GM23248 (cell line): ENCODE data around the gene CDH7. TPM values are rescaled to one million over a fixed set of nuclear protein-coding genes. Genes with fewer than 3 reads are reported as not detected.

Source experiments
- DNase-seq: peaks from one replicate; pipeline ENCODE4 v3.0.0-alpha.2; 2015
- H2AFZ ChIP-seq: fragments of 200-600 bp; sonication (generic); 2 replicates; pipeline ENCODE4 v1.6.1; 2016; ENCODE audit warnings: antibody characterized with exemption
- H3F3A ChIP-seq: fragments of 200-600 bp; sonication (generic); 2 replicates; pipeline ENCODE4 v1.6.1; 2016; ENCODE audit warnings: mild to moderate bottlenecking, antibody characterized with exemption, mixed run types; ENCODE audit not compliant: insufficient read depth
- H3K27ac ChIP-seq: fragments of 200-600 bp; sonication (generic); 2 replicates; pipeline ENCODE4 v1.5.1; 2016; ENCODE audit warnings: mild to moderate bottlenecking
- H3K27me3 ChIP-seq: fragments of 200-600 bp; sonication (generic); replicated peaks from 2 replicates; pipeline ENCODE4 v1.6.1; 2016; ENCODE audit warnings: mild to moderate bottlenecking; ENCODE audit not compliant: insufficient read depth
- H3K36me3 ChIP-seq: fragments of 200-600 bp; sonication (generic); 2 replicates; pipeline ENCODE4 v1.6.1; 2016; ENCODE audit warnings: low read depth, mild to moderate bottlenecking
- H3K4me1 ChIP-seq: fragments of 200-600 bp; sonication (generic); 2 replicates; pipeline ENCODE4 v1.6.1; 2016; ENCODE audit warnings: mild to moderate bottlenecking; ENCODE audit not compliant: insufficient read depth
- H3K4me2 ChIP-seq: fragments of 200-600 bp; sonication (generic); one replicate; pipeline ENCODE4 v1.6.1; 2016; ENCODE audit warnings: mild to moderate bottlenecking; ENCODE audit not compliant: unreplicated experiment
- H3K4me3 ChIP-seq: fragments of 200-600 bp; sonication (generic); 2 replicates; pipeline ENCODE4 v1.5.1; 2016; ENCODE audit warnings: mild to moderate bottlenecking
- H3K79me2 ChIP-seq: fragments of 200-600 bp; sonication (generic); 2 replicates; pipeline ENCODE4 v1.6.1; 2016; ENCODE audit warnings: mild to moderate bottlenecking; ENCODE audit not compliant: insufficient read depth
- H3K9ac ChIP-seq: fragments of 200-600 bp; sonication (generic); 2 replicates; pipeline ENCODE4 v1.6.1; 2016; ENCODE audit warnings: mild to moderate bottlenecking
- H3K9me2 ChIP-seq: fragments of 200-600 bp; sonication (generic); 2 replicates; pipeline ENCODE4 v1.6.1; 2016; ENCODE audit warnings: mixed run types, mild to moderate bottlenecking, moderate library complexity; ENCODE audit not compliant: insufficient read depth
- H3K9me3 ChIP-seq: fragments of 200-600 bp; sonication (generic); one replicate; pipeline ENCODE4 v1.6.1; 2017; ENCODE audit warnings: low read depth
- H4K20me1 ChIP-seq: fragments of 200-600 bp; sonication (generic); 2 replicates; pipeline ENCODE4 v1.6.0; 2016; ENCODE audit not compliant: insufficient read depth
- EZH2 ChIP-seq: fragments of 200-600 bp; sonication (generic); IDR thresholded peaks from 2 replicates; pipeline ENCODE4 v1.6.1; 2018; ENCODE audit warnings: antibody characterized with exemption, mild to moderate bottlenecking; ENCODE audit not compliant: insufficient read depth, poor library complexity, severe bottlenecking
- EZH2phosphoT487 ChIP-seq: fragments of 200-600 bp; sonication (generic); IDR thresholded peaks from 2 replicates; pipeline ENCODE4 v1.6.1; 2018; ENCODE audit warnings: antibody characterized with exemption, moderate library complexity, mild to moderate bottlenecking, low read depth; ENCODE audit not compliant: insufficient read depth
- WGBS, 2 experiments: methylation state at CpG; one replicate each; pipeline ENCODE4 v1.1.6; 2015 to 2017; ENCODE audit warnings: low lambda C conversion rate in 2 of 2, low coverage in 1 of 2; ENCODE audit errors: missing lambda C conversion rate in 2 of 2; 5-methylcytosine and 5-hydroxymethylcytosine counted together
- in situ Hi-C: fragments of 300-500 bp; cut with MboI; formaldehyde crosslinking; loops from 2 replicates; pipeline ENCODE4 v1.15.0; 2020
- polyA plus RNA-seq: library from polyadenylated mRNA; unstranded; fragments of >200 nt; fragmentation: Nextera tagmentation; extraction: Ambion mirVana; gene quantifications from 2 replicates; pipeline ENCODE4 v1.2.1, GENCODE V29; 2016
- total RNA-seq: library from RNA; depleted of rRNA; stranded (reverse); fragments of >200 nt; shearing (Covaris generic); gene quantifications from 2 replicates; pipeline ENCODE4 v1.2.3, GENCODE V29; 2014; rRNA removed

CDH7 gene
- total RNA-seq: not detected in 2 replicates
- polyA plus RNA-seq: not detected in 2 replicates

GRCh38 chr18:65750389-65751154, at the start of gene CDH7:
Gene CDH7, plus strand, starts transcription at chr18:65751012. Its CDS starts 11,831 bp downstream, at chr18:65762843.
- Histone ChIP-seq H3K36me3 (no peaks in the 10 kb centered on the region), H3F3A (no peaks in the 10 kb centered on the region), H3K4me2 (no peak within 1 kb of the TSS), H3K27me3 (no peaks in the 10 kb centered on the region), H3K4me1 (no peaks in the 10 kb centered on the region), H3K4me3 (no peak within 1 kb of the TSS), H3K27ac (no peak within 1 kb of the TSS), H3K9me3 (no peaks in the 10 kb centered on the region), H2AFZ (no peak within 1 kb of the TSS), H3K9ac (no peak within 1 kb of the TSS), H3K79me2 (no peaks in the 10 kb centered on the region), H3K9me2 (no peaks in the 10 kb centered on the region), H4K20me1 (no peaks in the 10 kb centered on the region)
- DNase-seq: no peak
- WGBS, 2 experiments: 7 to 10% methylated on average over 39 to 70 of the region's 85 CpGs
- in situ Hi-C loops: no loop called here
- TF ChIP-seq EZH2 (no peak), EZH2phosphoT487 (no peak)

- Histone ChIP-seq H3K4me3 (no peak overlapping the region), H3K9ac (no peak overlapping the region), H3K4me2 (no peak overlapping the region), H3F3A (no peaks in the 10 kb centered on the region), H3K9me2 (no peaks in the 10 kb centered on the region), H3K27ac (no peak overlapping the region), H2AFZ (no peak overlapping the region), H3K36me3 (no peaks in the 10 kb centered on the region), H4K20me1 (no peaks in the 10 kb centered on the region), H3K4me1 (no peaks in the 10 kb centered on the region), H3K79me2 (no peaks in the 10 kb centered on the region), H3K9me3 (no peaks in the 10 kb centered on the region), H3K27me3 (no peaks in the 10 kb centered on the region)
- WGBS, 2 experiments: 0 to 10% methylated on average over 1 of the region's 1 CpG
- no peak for TF ChIP-seq EZH2phosphoT487
- TF ChIP-seq EZH2: no peak
- DNase-seq: no peak
- in situ Hi-C loops: no loop called here
Observed at GRCh38 chr18:65704046-65704445, 46.8 kb upstream of the CDH7 start.

GRCh38 chr18:65706646-65707045, 44.2 kb upstream of the CDH7 start:
- Histone ChIP-seq H3K4me3 (no peak overlapping the region), H3K36me3 (no peaks in the 10 kb centered on the region), H3K79me2 (no peaks in the 10 kb centered on the region), H3K4me2 (no peak overlapping the region), H3K4me1 (no peaks in the 10 kb centered on the region), H3K9me2 (no peaks in the 10 kb centered on the region), H3K9ac (no peak overlapping the region), H3F3A (no peaks in the 10 kb centered on the region), H2AFZ (no peak overlapping the region), H4K20me1 (no peaks in the 10 kb centered on the region), H3K27me3 (no peaks in the 10 kb centered on the region), H3K27ac (no peak overlapping the region), H3K9me3 (no peaks in the 10 kb centered on the region)
- TF ChIP-seq EZH2 (no peak), EZH2phosphoT487 (no peak)
- in situ Hi-C loops: no loop called here
- 37 to 47% methylated on average over 1 of the region's 1 CpG for WGBS, 2 experiments
- DNase-seq: no peak

- Histone ChIP-seq H2AFZ (no peak overlapping the region), H3K4me3 (no peak overlapping the region), H3K4me2 (no peak overlapping the region), H3K27ac (no peak overlapping the region), H3K9ac (no peak overlapping the region), H3K79me2 (no peaks in the 10 kb centered on the region), H3F3A (no peaks in the 10 kb centered on the region), H3K4me1 (no peaks in the 10 kb centered on the region), H3K27me3 (no peaks in the 10 kb centered on the region), H3K9me3 (peaks cover 3% of the 10 kb centered on the region), H3K9me2 (no peaks in the 10 kb centered on the region), H3K36me3 (no peaks in the 10 kb centered on the region), H4K20me1 (no peaks in the 10 kb centered on the region)
- in situ Hi-C loops: no loop called here
- WGBS, 2 experiments: 8% methylated on average over 1 of the region's 1 CpG
- TF ChIP-seq EZH2 (no peak), EZH2phosphoT487 (no peak)
- DNase-seq: no peak
Observed at GRCh38 chr18:65711493-65711892, 39.3 kb upstream of the CDH7 start.
